ENCODE data around the gene ST6GALNAC3.

DNA sequence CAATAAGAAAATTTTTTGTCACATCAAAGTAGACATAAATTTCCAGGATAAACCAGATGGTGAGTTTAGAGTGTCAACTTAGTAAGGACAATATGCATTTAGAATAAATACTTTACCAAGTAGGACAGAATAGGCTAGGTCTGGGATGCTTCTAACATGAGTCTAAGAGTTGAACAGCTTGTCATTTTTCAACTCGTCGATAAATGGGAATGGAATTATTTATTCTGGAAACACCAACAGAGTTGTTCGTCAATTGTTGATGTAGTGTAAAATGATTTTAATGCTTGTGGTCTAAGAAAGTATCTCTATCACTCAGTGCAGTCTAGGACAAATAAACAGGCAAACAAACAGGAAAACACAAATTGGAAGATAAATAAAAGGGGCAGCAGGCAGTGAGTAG, 434.3 kb downstream of the ST6GALNAC3 start:
- TF ChIP-seq, protein P1, sequence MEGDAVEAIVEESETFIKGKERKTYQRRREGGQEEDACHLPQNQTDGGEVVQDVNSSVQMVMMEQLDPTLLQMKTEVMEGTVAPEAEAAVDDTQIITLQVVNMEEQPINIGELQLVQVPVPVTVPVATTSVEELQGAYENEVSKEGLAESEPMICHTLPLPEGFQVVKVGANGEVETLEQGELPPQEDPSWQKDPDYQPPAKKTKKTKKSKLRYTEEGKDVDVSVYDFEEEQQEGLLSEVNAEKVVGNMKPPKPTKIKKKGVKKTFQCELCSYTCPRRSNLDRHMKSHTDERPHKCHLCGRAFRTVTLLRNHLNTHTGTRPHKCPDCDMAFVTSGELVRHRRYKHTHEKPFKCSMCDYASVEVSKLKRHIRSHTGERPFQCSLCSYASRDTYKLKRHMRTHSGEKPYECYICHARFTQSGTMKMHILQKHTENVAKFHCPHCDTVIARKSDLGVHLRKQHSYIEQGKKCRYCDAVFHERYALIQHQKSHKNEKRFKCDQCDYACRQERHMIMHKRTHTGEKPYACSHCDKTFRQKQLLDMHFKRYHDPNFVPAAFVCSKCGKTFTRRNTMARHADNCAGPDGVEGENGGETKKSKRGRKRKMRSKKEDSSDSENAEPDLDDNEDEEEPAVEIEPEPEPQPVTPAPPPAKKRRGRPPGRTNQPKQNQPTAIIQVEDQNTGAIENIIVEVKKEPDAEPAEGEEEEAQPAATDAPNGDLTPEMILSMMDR (IDR thresholded peaks at IDR 0.05), result no peak
- TF ChIP-seq EP300 (IDR thresholded peaks at IDR 0.05) (no peak), POLR2A (IDR thresholded peaks at IDR 0.05) (no peak), POLR2AphosphoS5 (IDR thresholded peaks at IDR 0.05) (no peak)
